Measurements from ENCODE around the gene CYP24A1. TPM values are rescaled to one million over a fixed set of nuclear protein-coding genes. Genes with fewer than 3 reads are reported as not detected.

The CYP24A1 gene
- total RNA-seq, 1 experiment from 2014 or later: 1.2 TPM

DNA sequence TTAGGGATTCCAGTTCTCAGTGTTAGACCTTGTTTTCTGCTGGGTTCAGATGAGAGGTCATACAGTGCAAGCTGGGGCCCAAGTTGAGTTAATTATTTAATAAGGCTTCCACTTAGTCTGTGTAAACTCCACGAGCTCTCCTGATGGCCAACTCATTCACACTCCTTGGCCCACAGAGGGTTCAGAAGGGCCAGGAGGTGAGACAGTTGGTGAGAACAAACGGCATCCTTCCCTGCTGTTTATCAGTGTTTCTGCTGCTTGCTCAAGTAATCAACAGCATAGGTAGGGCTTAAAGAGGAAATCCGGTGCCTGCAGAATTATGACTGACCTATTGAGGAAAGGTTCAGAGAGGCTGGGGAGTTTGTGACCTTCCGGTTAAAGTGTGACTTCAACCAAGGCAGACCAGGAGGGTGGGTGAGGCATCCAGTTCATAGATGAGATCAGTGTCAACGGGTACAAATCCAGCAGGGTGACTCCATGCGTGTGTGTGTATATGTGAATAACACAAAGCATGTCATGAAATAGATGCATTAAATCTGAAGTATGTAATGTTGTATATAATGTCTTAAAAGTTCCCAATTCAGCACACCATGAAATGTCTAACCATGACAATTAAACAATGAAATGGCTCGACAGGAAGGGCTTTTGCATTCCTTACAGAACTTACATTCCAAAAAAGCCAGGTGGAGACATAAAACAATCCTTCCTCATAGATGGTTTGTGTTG, 66.0 kb downstream of the CYP24A1 start:
- H3K27ac ChIP-seq (ENCODE audit: low read length): no peak overlapping the region
- H3F3A ChIP-seq (ENCODE audit: low read length, unreplicated experiment): no peaks in the 10 kb centered on the region
- H4K20me1 ChIP-seq (ENCODE audit: low read length): no peaks in the 10 kb centered on the region
- no peak overlapping the region for H2AFZ ChIP-seq (ENCODE audit: low read length)
- no peaks in the 10 kb centered on the region for H3K79me2 ChIP-seq (ENCODE audit: low read length)
- no TSS peak for BruUV-seq (replicated peaks)
- no peak overlapping the region for H3K9ac ChIP-seq (ENCODE audit: low read length)
- DNase-seq (peak; percentile 26), ATAC-seq (peak; percentile 26; the same call in 1 of the 2 replicates)
- no peak overlapping the region for H3K4me2 ChIP-seq (ENCODE audit: low read length)
- no peaks in the 10 kb centered on the region for H3K4me1 ChIP-seq (ENCODE audit: insufficient read depth, low read length)
- no peaks in the 10 kb centered on the region for H3K9me2 ChIP-seq (replicated peaks; ENCODE audit: low read length)
- ChIA-PET CTCF (no interaction called here), POLR2A (ENCODE audit: unreplicated experiment) (no interaction called here)
- TF ChIP-seq, protein P1, sequence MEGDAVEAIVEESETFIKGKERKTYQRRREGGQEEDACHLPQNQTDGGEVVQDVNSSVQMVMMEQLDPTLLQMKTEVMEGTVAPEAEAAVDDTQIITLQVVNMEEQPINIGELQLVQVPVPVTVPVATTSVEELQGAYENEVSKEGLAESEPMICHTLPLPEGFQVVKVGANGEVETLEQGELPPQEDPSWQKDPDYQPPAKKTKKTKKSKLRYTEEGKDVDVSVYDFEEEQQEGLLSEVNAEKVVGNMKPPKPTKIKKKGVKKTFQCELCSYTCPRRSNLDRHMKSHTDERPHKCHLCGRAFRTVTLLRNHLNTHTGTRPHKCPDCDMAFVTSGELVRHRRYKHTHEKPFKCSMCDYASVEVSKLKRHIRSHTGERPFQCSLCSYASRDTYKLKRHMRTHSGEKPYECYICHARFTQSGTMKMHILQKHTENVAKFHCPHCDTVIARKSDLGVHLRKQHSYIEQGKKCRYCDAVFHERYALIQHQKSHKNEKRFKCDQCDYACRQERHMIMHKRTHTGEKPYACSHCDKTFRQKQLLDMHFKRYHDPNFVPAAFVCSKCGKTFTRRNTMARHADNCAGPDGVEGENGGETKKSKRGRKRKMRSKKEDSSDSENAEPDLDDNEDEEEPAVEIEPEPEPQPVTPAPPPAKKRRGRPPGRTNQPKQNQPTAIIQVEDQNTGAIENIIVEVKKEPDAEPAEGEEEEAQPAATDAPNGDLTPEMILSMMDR (conservative IDR thresholded peaks at IDR 0.05; ENCODE audit: low read depth, low read length): no peak
- TF ChIP-seq EZH2 (IDR thresholded peaks at IDR 0.05; ENCODE audit: low read length, unreplicated experiment) (no peak), EZH2phosphoT487 (IDR thresholded peaks at IDR 0.05; ENCODE audit: borderline replicate concordance, low read length) (no peak)
- H3K4me3 ChIP-seq (ENCODE audit: low read length): no peak overlapping the region
- intact Hi-C loops (cut with micrococcal nuclease): no loop called here
- no peaks in the 10 kb centered on the region for H3K27me3 ChIP-seq (ENCODE audit: low read length)
- H3K36me3 ChIP-seq (ENCODE audit: low read depth, low read length): no peaks in the 10 kb centered on the region
- no peaks in the 10 kb centered on the region for H3K9me3 ChIP-seq (ENCODE audit: low read length)

DNA sequence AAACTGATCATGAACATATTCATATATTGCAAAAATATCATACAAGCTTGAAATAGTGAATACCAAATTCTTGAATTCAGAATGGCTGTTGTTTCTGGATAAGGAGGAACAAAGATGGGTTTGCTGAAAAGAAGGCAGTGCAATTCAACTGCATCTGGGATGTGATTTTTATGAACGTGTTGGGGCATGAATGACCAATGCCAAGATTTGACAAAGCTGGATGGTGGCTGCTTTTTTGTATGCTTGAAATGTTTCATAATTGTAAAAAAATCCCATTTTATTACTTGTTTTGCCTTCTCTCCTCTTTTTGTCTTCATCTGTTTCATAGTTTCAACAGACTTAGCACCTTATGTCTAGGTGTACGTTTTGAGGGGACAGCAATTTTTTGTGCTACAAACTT, 66.6 kb downstream of the CYP24A1 start:
- H3K4me3 ChIP-seq (ENCODE audit: low read length): no peak overlapping the region
- intact Hi-C loops (cut with micrococcal nuclease): no loop called here
- H3K27ac ChIP-seq (ENCODE audit: low read length): no peak overlapping the region
- no TSS peak for BruUV-seq (replicated peaks)
- H3K4me2 ChIP-seq (ENCODE audit: low read length): no peak overlapping the region
- no peaks in the 10 kb centered on the region for H3K9me2 ChIP-seq (replicated peaks; ENCODE audit: low read length)
- no peaks in the 10 kb centered on the region for H3F3A ChIP-seq (ENCODE audit: low read length, unreplicated experiment)
- CTCF ChIA-PET: no interaction called here
- no peaks in the 10 kb centered on the region for H3K36me3 ChIP-seq (ENCODE audit: low read depth, low read length)
- ATAC-seq: no peak
- no peaks in the 10 kb centered on the region for H3K4me1 ChIP-seq (ENCODE audit: insufficient read depth, low read length)
- DNase-seq: no peak
- no peaks in the 10 kb centered on the region for H4K20me1 ChIP-seq (ENCODE audit: low read length)
- TF ChIP-seq, protein P1 (conservative IDR thresholded peaks at IDR 0.05; ENCODE audit: low read depth, low read length): no peak
- no peak for TF ChIP-seq EZH2 (IDR thresholded peaks at IDR 0.05; ENCODE audit: low read length, unreplicated experiment)
- TF ChIP-seq EZH2phosphoT487 (IDR thresholded peaks at IDR 0.05; ENCODE audit: borderline replicate concordance, low read length): no peak
- no peaks in the 10 kb centered on the region for H3K27me3 ChIP-seq (ENCODE audit: low read length)
- H3K9me3 ChIP-seq (ENCODE audit: low read length): no peaks in the 10 kb centered on the region
- no peak overlapping the region for H2AFZ ChIP-seq (ENCODE audit: low read length)
- POLR2A ChIA-PET (ENCODE audit: unreplicated experiment): no interaction called here
- H3K9ac ChIP-seq (ENCODE audit: low read length): no peak overlapping the region
- H3K79me2 ChIP-seq (ENCODE audit: low read length): no peaks in the 10 kb centered on the region

DNA sequence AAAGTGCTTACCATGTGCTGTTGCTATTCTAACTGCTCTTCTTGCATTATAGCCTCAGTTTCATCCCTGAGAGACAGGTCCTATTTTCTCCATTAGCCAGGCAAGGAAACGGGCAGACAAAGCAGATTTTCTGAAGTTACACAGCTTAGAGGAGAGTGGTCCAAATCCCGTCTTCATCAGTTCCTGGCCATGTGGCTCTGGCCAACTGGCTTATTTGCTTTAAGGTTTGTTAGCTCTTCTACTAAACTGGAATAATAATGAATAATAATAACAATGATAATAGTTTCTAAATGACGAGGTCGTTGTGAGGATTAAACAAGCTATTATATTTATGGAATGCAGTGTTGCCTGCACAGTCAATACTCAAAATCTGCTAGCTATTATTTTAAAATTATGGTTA, 67.6 kb downstream of the CYP24A1 start:
- ATAC-seq (no peak), DNase-seq (no peak)
- H3K27ac ChIP-seq (ENCODE audit: low read length): no peak overlapping the region
- H3K4me2 ChIP-seq (ENCODE audit: low read length): no peak overlapping the region
- no peak overlapping the region for H3K9ac ChIP-seq (ENCODE audit: low read length)
- H3K36me3 ChIP-seq (ENCODE audit: low read depth, low read length): no peaks in the 10 kb centered on the region
- H3K4me3 ChIP-seq (ENCODE audit: low read length): no peak overlapping the region
- no TSS peak for BruUV-seq (replicated peaks)
- no peak overlapping the region for H2AFZ ChIP-seq (ENCODE audit: low read length)
- TF ChIP-seq EZH2phosphoT487 (IDR thresholded peaks at IDR 0.05; ENCODE audit: borderline replicate concordance, low read length): no peak
- TF ChIP-seq EZH2 (IDR thresholded peaks at IDR 0.05; ENCODE audit: low read length, unreplicated experiment): no peak
- TF ChIP-seq, protein P1 (conservative IDR thresholded peaks at IDR 0.05; ENCODE audit: low read depth, low read length): no peak
- CTCF ChIA-PET: interaction anchor here (0.5 to 1.0 kb wide), 3 partner anchors 21 to 560 kb away, joined by 3 to 6 read pairs (median 3); no protein-coding TSS in a partner anchor
- no peaks in the 10 kb centered on the region for H3K4me1 ChIP-seq (ENCODE audit: insufficient read depth, low read length)
- H4K20me1 ChIP-seq (ENCODE audit: low read length): no peaks in the 10 kb centered on the region
- no peaks in the 10 kb centered on the region for H3K27me3 ChIP-seq (ENCODE audit: low read length)
- no peaks in the 10 kb centered on the region for H3F3A ChIP-seq (ENCODE audit: low read length, unreplicated experiment)
- no peaks in the 10 kb centered on the region for H3K79me2 ChIP-seq (ENCODE audit: low read length)
- intact Hi-C loops (cut with micrococcal nuclease): no loop called here
- H3K9me3 ChIP-seq (ENCODE audit: low read length): no peaks in the 10 kb centered on the region
- POLR2A ChIA-PET (ENCODE audit: unreplicated experiment): no interaction called here
- H3K9me2 ChIP-seq (replicated peaks; ENCODE audit: low read length): no peaks in the 10 kb centered on the region

Data from PC-3 (cell line).